Aorta (tissue), 5 donors: ENCODE measurements around the gene FTSJ1. TPM values are rescaled to one million over a fixed set of nuclear protein-coding genes. Genes with fewer than 3 reads are reported as not detected.
"Not testable (repeated sequence)": the region's sequence is repeated elsewhere in the genome, so short reads cannot be mapped to it uniquely, and the experiment has no call there.

ENCODE experiments used
- ATAC-seq: fragments of 200-7000 bp; cut with Tn5 transposase; one replicate; pipeline ENCODE4 v1.9.1; 2022; ENCODE audit warnings: moderate library complexity; ENCODE audit not compliant: low FRiP score
- DNase-seq, 2 donors: peaks; one replicate each; pipeline ENCODE4 v3.0.0-alpha.2; 2020
- H3K27ac ChIP-seq, 2 donors: one replicate each; pipeline ENCODE4 v1.5.1; 2013; ENCODE audit warnings: low read length in 2 of 2, mild to moderate bottlenecking in 2 of 2, moderate library complexity in 2 of 2, control low read depth in 1 of 2, inconsistent platforms in 1 of 2, low read depth in 1 of 2
- H3K27me3 ChIP-seq, 2 donors: one replicate each; pipeline ENCODE4 v1.6.1; 2013; ENCODE audit warnings: control low read depth in 1 of 2, low read length in 1 of 2, mild to moderate bottlenecking in 1 of 2, moderate library complexity in 1 of 2; ENCODE audit not compliant: insufficient read depth in 2 of 2, control insufficient read depth in 1 of 2
- H3K36me3 ChIP-seq, 2 donors: one replicate each; pipeline ENCODE4 v1.6.1; 2013; ENCODE audit warnings: control low read depth in 1 of 2, low read length in 1 of 2, mild to moderate bottlenecking in 1 of 2; ENCODE audit not compliant: insufficient read depth in 2 of 2, control insufficient read depth in 1 of 2
- H3K4me1 ChIP-seq, 2 donors: one replicate each; pipeline ENCODE4 v1.6.1; 2013; ENCODE audit warnings: low read length in 2 of 2, control low read depth in 1 of 2, mild to moderate bottlenecking in 1 of 2, moderate library complexity in 1 of 2; ENCODE audit not compliant: insufficient read depth in 2 of 2, control insufficient read depth in 1 of 2
- H3K4me3 ChIP-seq, 2 donors: one replicate each; pipeline ENCODE4 v1.5.1; 2013; ENCODE audit warnings: low read length in 2 of 2, control low read depth in 1 of 2, mild to moderate bottlenecking in 1 of 2
- H3K9me3 ChIP-seq: one replicate; pipeline ENCODE4 v1.6.1; 2013; ENCODE audit warnings: mild to moderate bottlenecking, low read length; ENCODE audit not compliant: control insufficient read depth
- WGBS, 2 donors: extraction: QIAGEN DNeasy Blood & Tissue Kit; methylation state at CpG; one replicate each; pipeline ENCODE4 v1.1.7; 2013; 5-methylcytosine and 5-hydroxymethylcytosine counted together
- intact Hi-C, 2 donors: fragments of 100-400 bp; cut with DNase I; formaldehyde crosslinking; loops; one replicate each; pipeline versions ENCODE4 v1.14.2 to v1.15.0; 2022
- polyA plus RNA-seq, 2 donors: library from polyadenylated mRNA; stranded (reverse); fragments of 200-250 nt; gene quantifications; one replicate each; pipeline ENCODE4 v1.2.3, GENCODE V29; 2013
- total RNA-seq, 2 donors: library from RNA; stranded (reverse); fragmentation: NEBNext Ultra II Directional; extraction: Animal tissue kit (Norgen Biotek cat#: 25700); gene quantifications; one replicate each; pipeline ENCODE4 v1.2.1, GENCODE V29; 2021
- donor health status: healthy with polysubstance abuse.
- donor health status: Bipolar disorder and iron deficiency.
- donor health status: DM: no; HTN: no; CAD: no.
- donor health status: DM: no; HTN: no; CAD: no.
- donor health status: DM: yes; HTN: yes; CAD: no.

Gene FTSJ1
- total and polyA plus RNA-seq, 4 donors = 28.5 to 45.1 (median 35.6) TPM

DNA sequence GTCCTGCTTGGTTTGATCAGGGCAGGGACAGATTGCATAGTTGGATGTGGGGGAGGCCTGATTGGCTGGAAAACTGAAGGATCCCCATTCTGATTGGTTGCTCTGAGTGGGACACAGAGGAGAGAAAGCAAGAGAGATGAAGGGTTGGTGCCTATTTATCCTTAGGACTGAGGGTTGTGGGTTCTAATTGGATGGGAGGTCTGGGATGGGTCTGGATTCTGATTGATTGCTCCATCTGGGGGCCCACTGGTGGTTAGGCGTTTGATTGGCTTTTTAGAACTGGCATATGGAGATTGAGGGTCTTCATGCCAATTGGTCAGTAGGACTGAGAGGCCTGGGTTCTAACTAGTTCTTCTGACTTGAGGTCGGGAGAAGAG is 45.0 kb downstream of the FTSJ1 start:
- no peak overlapping the region for H3K27ac ChIP-seq
- intact Hi-C loops = no loop called here
- 39 to 52% methylated on average over 2 of the region's 2 CpGs for WGBS, 2 donors

GRCh38 chrX:48521353-48522243 is 45.6 kb downstream of the FTSJ1 start, which contains the start of gene EBP:
TSS of gene EBP (plus strand) at chrX:48521808. CDS start at chrX:48523772, 1,964 bp downstream.
- Histone ChIP-seq H3K9me3 (no peaks in the 10 kb centered on the region), H3K4me1 (no peaks in the 10 kb centered on the region), H3K27ac (no peak within 1 kb of the TSS), H3K27me3 (no peaks in the 10 kb centered on the region), H3K36me3 (no peaks in the 10 kb centered on the region), H3K4me3 (peak within 1 kb of the TSS; percentile 37 to 66)
- WGBS, 2 donors = 1 to 34% methylated on average over 52 to 66 of the region's 66 CpGs
- intact Hi-C loops = no loop called here
- DNase-seq (peak; percentile 91 to 93), ATAC-seq (peak; percentile 93)

More for the DNA sequence above, 45.0 kb downstream of the FTSJ1 start:
- H3K4me1 ChIP-seq = no peaks in the 10 kb centered on the region
- no peaks in the 10 kb centered on the region for H3K9me3 ChIP-seq
- H3K36me3 ChIP-seq = no peaks in the 10 kb centered on the region
- no peak for ATAC-seq
- no peak for DNase-seq
- no peak overlapping the region for H3K4me3 ChIP-seq
- no peaks in the 10 kb centered on the region for H3K27me3 ChIP-seq

GRCh38 chrX:48522291-48522690 is 46.3 kb downstream of the FTSJ1 start:
- intact Hi-C loops = no loop called here
- ATAC-seq = peak; percentile 5
- peak overlapping the region in 1 of 2 donors; percentile 37 for H3K4me3 ChIP-seq
- peaks cover 0 to 2% of the 10 kb centered on the region in 2 donors for H3K36me3 ChIP-seq
- no peaks in the 10 kb centered on the region for H3K4me1 ChIP-seq
- no peak overlapping the region for H3K27ac ChIP-seq
- H3K27me3 ChIP-seq = no peaks in the 10 kb centered on the region
- WGBS, 2 donors = 8 to 37% methylated on average over 10 of the region's 10 CpGs
- DNase-seq = no peak
- H3K9me3 ChIP-seq = no peaks in the 10 kb centered on the region

DNA sequence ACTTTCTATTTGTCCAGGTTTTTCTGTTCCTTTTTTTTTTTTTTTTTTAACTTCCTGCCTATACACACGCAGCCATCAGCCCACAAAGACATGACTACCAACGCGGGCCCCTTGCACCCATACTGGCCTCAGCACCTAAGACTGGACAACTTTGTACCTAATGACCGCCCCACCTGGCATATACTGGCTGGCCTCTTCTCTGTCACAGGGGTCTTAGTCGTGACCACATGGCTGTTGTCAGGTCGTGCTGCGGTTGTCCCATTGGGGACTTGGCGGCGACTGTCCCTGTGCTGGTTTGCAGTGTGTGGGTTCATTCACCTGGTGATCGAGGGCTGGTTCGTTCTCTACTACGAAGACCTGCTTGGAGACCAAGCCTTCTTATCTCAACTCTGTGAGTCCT is 47.7 kb downstream of the FTSJ1 start:
- Histone ChIP-seq H3K27ac (no peak overlapping the region), H3K27me3 (no peaks in the 10 kb centered on the region), H3K4me1 (no peaks in the 10 kb centered on the region), H3K36me3 (peaks cover 0 to 4% of the 10 kb centered on the region in 2 donors), H3K9me3 (no peaks in the 10 kb centered on the region), H3K4me3 (no peak overlapping the region)
- ATAC-seq = no peak
- intact Hi-C loops = no loop called here
- no peak for DNase-seq
- WGBS, 2 donors = 87 to 95% methylated on average over 12 of the region's 12 CpGs

DNA sequence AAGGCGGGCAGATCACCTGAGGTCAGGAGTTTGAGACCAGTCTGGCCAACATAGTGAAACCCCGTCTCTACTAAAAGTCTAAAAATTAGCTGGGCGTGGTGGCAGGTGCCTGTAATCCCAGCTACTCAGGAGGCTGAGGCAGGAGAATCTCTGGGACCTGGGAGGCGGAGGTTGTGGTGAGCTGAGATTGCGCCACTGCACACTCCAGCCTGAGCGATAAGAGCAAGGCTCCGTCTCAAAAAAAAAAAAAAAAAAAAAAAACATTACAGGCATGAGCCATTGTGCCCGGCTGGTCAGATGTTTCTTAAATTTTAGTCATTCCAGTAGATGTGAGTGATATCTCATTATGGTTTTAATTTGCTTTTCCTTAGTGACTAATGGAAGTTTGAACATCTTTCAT is 49.9 kb downstream of the FTSJ1 start:
- H3K9me3 ChIP-seq, intact Hi-C loops: not testable (repeated sequence)
- WGBS, 2 donors = 82 to 88% methylated on average over 8 of the region's 8 CpGs

DNA sequence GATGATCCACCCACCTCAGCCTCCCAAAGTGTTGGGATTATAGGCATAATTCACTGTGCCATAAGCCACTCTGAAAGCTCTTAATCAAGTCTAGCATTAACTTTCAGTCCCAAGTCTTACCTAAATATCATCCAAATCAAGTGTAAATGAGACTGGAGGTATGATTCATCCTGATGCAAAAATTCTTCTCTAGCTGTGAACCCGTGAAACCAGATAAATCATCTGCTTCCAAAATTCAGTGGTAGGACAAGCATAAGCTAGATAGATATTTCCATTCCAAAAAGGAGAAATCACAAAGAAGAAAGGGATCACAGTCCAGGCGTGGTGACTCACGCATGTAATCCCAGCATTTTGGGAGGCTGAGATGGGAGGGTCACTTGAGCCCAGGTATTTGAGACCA is 54.7 kb downstream of the FTSJ1 start:
- Histone ChIP-seq H3K9me3 (no peaks in the 10 kb centered on the region), H3K36me3 (peaks cover 0 to 4% of the 10 kb centered on the region in 2 donors), H3K4me3 (no peak overlapping the region), H3K27ac (no peak overlapping the region), H3K27me3 (no peaks in the 10 kb centered on the region), H3K4me1 (no peaks in the 10 kb centered on the region)
- DNase-seq (no peak), ATAC-seq (no peak)
- intact Hi-C loops = no loop called here
- 83 to 86% methylated on average over 3 of the region's 3 CpGs for WGBS, 2 donors

More for the DNA sequence above, 49.9 kb downstream of the FTSJ1 start:
- DNase-seq, H3K27me3 ChIP-seq, H3K27ac ChIP-seq, H3K36me3 ChIP-seq, H3K4me3 ChIP-seq, H3K4me1 ChIP-seq, ATAC-seq: not testable (repeated sequence)

- no peaks in the 10 kb centered on the region for H3K27me3 ChIP-seq
- peaks cover 0 to 4% of the 10 kb centered on the region in 2 donors for H3K36me3 ChIP-seq
- H3K4me3 ChIP-seq = no peak overlapping the region
- no peaks in the 10 kb centered on the region for H3K9me3 ChIP-seq
- 67 to 68% methylated on average over 5 of the region's 5 CpGs for WGBS, 2 donors
- H3K27ac ChIP-seq = no peak overlapping the region
- ATAC-seq (no peak), DNase-seq (no peak)
- intact Hi-C loops = no loop called here
- H3K4me1 ChIP-seq = no peaks in the 10 kb centered on the region
Observed at GRCh38 chrX:48531358-48531959, 55.5 kb downstream of the FTSJ1 start.

- intact Hi-C loops = no loop called here
- DNase-seq = no peak
- 81 to 82% methylated on average over 1 of the region's 1 CpG for WGBS, 2 donors
Observed at GRCh38 chrX:48532161-48532560, 56.2 kb downstream of the FTSJ1 start.

More at GRCh38 chrX:48532161-48532560, 56.2 kb downstream of the FTSJ1 start:
- Histone ChIP-seq H3K9me3 (no peaks in the 10 kb centered on the region), H3K4me3 (no peak overlapping the region), H3K36me3 (peaks cover 0 to 3% of the 10 kb centered on the region in 2 donors), H3K4me1 (no peaks in the 10 kb centered on the region), H3K27ac (no peak overlapping the region), H3K27me3 (no peaks in the 10 kb centered on the region)
- ATAC-seq = no peak
